K562 (cell line): Measurements from ENCODE around the gene DNAJB12. TPM values are rescaled to one million over a fixed set of nuclear protein-coding genes. Genes with fewer than 3 reads are reported as not detected.

Source experiments
- ATAC-seq: fragments of 200-7000 bp; cut with Tn5 transposase; 3 replicates; pipeline ENCODE4 v1.9.1; 2020; ENCODE audit warnings: moderate library complexity
- BruUV-seq: library from RNA; stranded (reverse); fragments of 400-500 nt; replicated peaks from 2 replicates; lab custom pipeline; 2021; lab: Mats Ljungman, UMichigan
- CTCF ChIA-PET: fragments of 300-600 bp; formaldehyde crosslinking; extraction: SDS; loops from one replicate; lab custom pipeline; 2021; ENCODE audit warnings: low intra/inter-chr PET ratio; lab: Yijun Ruan, JAX
- POLR2A ChIA-PET: fragments of 300-600, 350-650 bp; sonication (Branson Sonifier 250); formaldehyde crosslinking; extraction: SDS; loops from one replicate; lab custom pipeline; 2021; ENCODE audit warnings: antibody characterized with exemption, inconsistent platforms; lab: Yijun Ruan, JAX
- DNase-seq, 4 experiments: peaks; one replicate each; pipeline versions ENCODE4 v3.0.0 to v3.0.0-alpha.2; 2011 to 2018; ENCODE audit warnings: low spot score in 3 of 4, mixed read lengths in 3 of 4; ENCODE audit errors: extremely low read depth in 1 of 4
- FAIRE-seq: peaks from 2 replicates; lab custom pipeline; 2011; peaks lifted over from hg19 to GRCh38; lab: Jason Lieb, UNC
- H2AFZ ChIP-seq: 2 replicates; pipeline ENCODE4 v1.6.0; 2011; ENCODE audit warnings: low read depth, low read length, control low read depth, inconsistent platforms
- H3K27ac ChIP-seq: fragments of 200-600 bp; 3 replicates; pipeline ENCODE4 v1.8.0; 2011; ENCODE audit warnings: low read depth, mild to moderate bottlenecking, control low read depth, inconsistent platforms, low read length, moderate library complexity, mixed read lengths; ENCODE audit errors: extremely low read depth
- H3K27me3 ChIP-seq, 2 experiments: fragments of 300-600 bp in 1 of 2; 2 replicates in 1 of 2; 3 replicates in 1 of 2; pipeline versions ENCODE4 v1.6.0 to v1.8.0; 2011; ENCODE audit warnings: inconsistent platforms in 2 of 2, low read length in 2 of 2, mild to moderate bottlenecking in 1 of 2, mixed read lengths in 1 of 2, moderate library complexity in 1 of 2; ENCODE audit not compliant: control insufficient read depth in 2 of 2, insufficient read depth in 2 of 2
- H3K36me3 ChIP-seq: fragments of 300-600 bp; 3 replicates; pipeline ENCODE4 v1.8.0; 2011; ENCODE audit warnings: mild to moderate bottlenecking, low read length, inconsistent platforms; ENCODE audit not compliant: control insufficient read depth, insufficient read depth
- H3K4me1 ChIP-seq, 2 experiments: fragments of 200-600 bp in 1 of 2; replicated peaks in 1 of 2; 2 replicates in 1 of 2; 3 replicates in 1 of 2; pipeline versions ENCODE4 v1.5.1 to v1.8.0; 2011; ENCODE audit warnings: inconsistent platforms in 2 of 2, low read length in 2 of 2, mild to moderate bottlenecking in 1 of 2, mixed read lengths in 1 of 2, moderate library complexity in 1 of 2; ENCODE audit not compliant: control insufficient read depth in 2 of 2, insufficient read depth in 2 of 2
- H3K4me2 ChIP-seq: 2 replicates; pipeline ENCODE4 v1.6.1; 2011; ENCODE audit warnings: low read length, control low read depth, inconsistent platforms, mixed read lengths; ENCODE audit not compliant: insufficient read depth
- H3K4me3 ChIP-seq: fragments of 200-600 bp; sonication (generic), shearing (Covaris generic); 2 replicates; pipeline ENCODE4 v1.5.1; 2016; ENCODE audit warnings: control low read depth, inconsistent platforms
- H3K79me2 ChIP-seq: fragments of 200-600 bp; 3 replicates; pipeline ENCODE4 v1.8.0; 2011; ENCODE audit warnings: low read length, inconsistent platforms; ENCODE audit not compliant: control insufficient read depth, insufficient read depth
- H3K9ac ChIP-seq, 2 experiments: 2 replicates each; pipeline versions ENCODE4 v1.6.0 to v1.6.1; 2011; ENCODE audit warnings: low read depth in 2 of 2, low read length in 2 of 2, control low read depth in 1 of 2, inconsistent platforms in 1 of 2, mild to moderate bottlenecking in 1 of 2, mixed read lengths in 1 of 2; ENCODE audit not compliant: insufficient read depth in 1 of 2
- H3K9me1 ChIP-seq: one replicate; pipeline ENCODE4 v1.6.0; 2011; ENCODE audit warnings: inconsistent platforms, mild to moderate bottlenecking, low read length, moderate library complexity; ENCODE audit not compliant: control insufficient read depth, insufficient read depth
- H3K9me3 ChIP-seq: replicated peaks from 2 replicates; pipeline ENCODE4 v1.5.1; 2011; ENCODE audit warnings: low read depth, low read length, inconsistent platforms; ENCODE audit not compliant: control insufficient read depth, insufficient read depth
- H4K20me1 ChIP-seq: replicated peaks from 2 replicates; pipeline ENCODE4 v1.6.1; 2011; ENCODE audit warnings: low read length, inconsistent platforms, mixed read lengths; ENCODE audit not compliant: control insufficient read depth, insufficient read depth
- BCL6 ChIP-seq: fragments of 250-450 bp; sonication (Bioruptor Pico); IDR thresholded peaks from 2 replicates; pipeline ENCODE4 v1.4.0; 2020
- CLOCK ChIP-seq: fragments of 250-450 bp; sonication (Bioruptor Pico); IDR thresholded peaks from 2 replicates; pipeline ENCODE4 v1.4.0; 2020; ENCODE audit warnings: mild to moderate bottlenecking, moderate library complexity, borderline replicate concordance
- ELF2 ChIP-seq: fragments of 250-450 bp; sonication (Bioruptor Pico); IDR thresholded peaks from 2 replicates; pipeline ENCODE4 v1.5.0; 2021; ENCODE audit warnings: mild to moderate bottlenecking
- HMG20A ChIP-seq: fragments of 450-650 bp; formaldehyde crosslinking; conservative IDR thresholded peaks from 2 replicates; pipeline ENCODE4 v1.4.0; 2020; ENCODE audit warnings: mild to moderate bottlenecking, mixed read lengths
- HMGXB4 ChIP-seq: sonication (generic); formaldehyde crosslinking; IDR thresholded peaks from 2 replicates; pipeline ENCODE4 v1.8.1; 2023; ENCODE audit warnings: mild to moderate bottlenecking, missing genetic modification reagents
- KAT2B ChIP-seq: IDR thresholded peaks from one replicate; pipeline ENCODE4 v1.6.1; 2012; ENCODE audit warnings: low read depth, mild to moderate bottlenecking, control low read depth, inconsistent platforms, low read length, moderate library complexity
- PBX2 ChIP-seq, 2 experiments: IDR thresholded peaks in 1 of 2; conservative IDR thresholded peaks in 1 of 2; 2 replicates each; pipeline ENCODE4 v1.6.1; 2016; ENCODE audit warnings: low read depth in 2 of 2, mild to moderate bottlenecking in 1 of 2, missing compliant biosample characterization in 1 of 2, missing genetic modification characterization in 1 of 2, moderate library complexity in 1 of 2
- POLR2AphosphoS2 ChIP-seq: IDR thresholded peaks from 2 replicates; pipeline ENCODE4 v1.6.1; 2012; ENCODE audit warnings: low read length, improper control_type of control experiment
- RBM15 ChIP-seq: fragments of 200-400 bp; formaldehyde crosslinking; IDR thresholded peaks from 2 replicates; pipeline ENCODE4 v1.6.1; 2018; ENCODE audit warnings: mild to moderate bottlenecking, low read length, moderate library complexity; ENCODE audit not compliant: insufficient read depth
- TEAD2 ChIP-seq: fragments of 450-650 bp; IDR thresholded peaks from 2 replicates; pipeline ENCODE4 v1.6.1; 2016; ENCODE audit warnings: missing genetic modification characterization, control low read depth, missing compliant biosample characterization
- XRCC4 ChIP-seq: IDR thresholded peaks from one replicate; pipeline ENCODE4 v1.6.1; 2011; ENCODE audit not compliant: insufficient read depth, insufficient read length; ENCODE audit errors: extremely low read depth
- ZNF217 ChIP-seq: sonication (generic); formaldehyde crosslinking; IDR thresholded peaks from 2 replicates; pipeline ENCODE4 v1.8.0; 2022; ENCODE audit warnings: mild to moderate bottlenecking, missing genetic modification reagents
- ZNF589 ChIP-seq: fragments of 200-800 bp; sonication (Bioruptor generic); IDR thresholded peaks from 2 replicates; pipeline ENCODE4 v1.6.1; 2016; ENCODE audit warnings: low read depth, missing genetic modification characterization, missing compliant biosample characterization
- WGBS: fragments of 100-300 bp; shearing (Covaris generic); methylation state at CpG from one replicate; pipeline ENCODE4 v1.1.6; 2016; ENCODE audit warnings: low coverage, mixed read lengths; ENCODE audit not compliant: insufficient coverage; ENCODE audit errors: missing lambda C conversion rate; 5-methylcytosine and 5-hydroxymethylcytosine counted together
- in situ Hi-C: fragments of 300-500 bp; cut with MboI; formaldehyde crosslinking; loops from 4 replicates; pipeline ENCODE4 v1.15.0; 2018; ENCODE audit warnings: inconsistent platforms, mixed read lengths
- intact Hi-C: fragments of 100-400 bp; cut with micrococcal nuclease; formaldehyde crosslinking; loops from 2 replicates; pipeline ENCODE4 v1.14.2; 2022
- polyA plus RNA-seq, 8 experiments: library from polyadenylated mRNA; depleted of rRNA in 4 of 8; stranded (reverse) in 5 of 8; unstranded in 3 of 8; fragments of >200 nt; fragmentation: Nextera tagmentation in 2 of 8; fragmentation: Illumina TruSeq in 1 of 8; extraction: Ambion mirVana in 2 of 8; extraction: Trizol in 1 of 8; gene quantifications; 2 replicates each; pipeline versions ENCODE4 v1.2.1 to v1.2.3, GENCODE V29; 2011 to 2014; ENCODE audit warnings: inconsistent platforms in 1 of 8, missing spikeins in 1 of 8
- total RNA-seq, 7 experiments: library from RNA; depleted of rRNA in 6 of 7; stranded (reverse); fragments of >200 nt in 6 of 7; fragmentation: Illumina TruSeq in 2 of 7; extraction: Trizol in 2 of 7; gene quantifications; 2 replicates each; pipeline versions ENCODE4 v1.2.1 to v1.2.3, GENCODE V29; 2011 to 2021; ENCODE audit warnings: low replicate concordance in 1 of 7
- TF ChIP-seq, protein P1 (sequence below): fragments of 250-450 bp; sonication (Bioruptor Pico); IDR thresholded peaks from 2 replicates; pipeline ENCODE4 v1.8.0; 2021; ENCODE audit warnings: moderate library complexity, mild to moderate bottlenecking, inconsistent platforms

Gene DNAJB12
- total and polyA plus RNA-seq, 9 of the 15 experiments (the other 6 are each of a cell fraction or from before 2014, with no cell fraction given): 3.5 to 31.5 (median 20.3) TPM

DNA sequence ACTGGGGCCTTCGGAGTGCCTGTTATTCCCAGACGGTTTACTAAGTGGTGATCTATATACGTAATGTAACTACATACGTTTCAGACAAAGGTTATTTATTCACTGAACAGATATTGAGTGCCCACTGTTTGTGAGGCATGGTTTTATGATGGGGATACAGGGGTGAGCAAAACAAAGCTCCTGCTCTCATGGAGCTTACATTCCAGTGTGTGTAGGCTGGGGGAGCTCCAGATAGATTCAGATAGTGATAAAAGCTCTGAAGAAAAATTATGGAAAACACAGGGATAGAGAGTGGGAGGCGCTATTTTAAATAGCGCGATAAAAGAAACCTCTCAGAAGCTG lies 466 bp upstream of the DNAJB12 start (continued):
- TF ChIP-seq PBX2 (CRISPR knock-in tag; IDR thresholded peaks at IDR 0.05; ENCODE audit: low read depth) (no peak), PBX2 (tag; conservative IDR thresholded peaks at IDR 0.05; ENCODE audit: low read depth) (0 out of 2 replicates have a peak, but pooled peaks have one; percentile 3), POLR2AphosphoS2 (no peak), ZNF217 (no peak), BCL6 (CRISPR knock-in tag) (no peak)

- DNase-seq: peak; percentile 57 to 75 (median 65)
- Histone ChIP-seq H3K27ac (peak overlapping the region; percentile 99), H3K4me1 (peaks cover 12 to 15% of the 10 kb centered on the region in 2 experiments), H3K9ac (peak overlapping the region; percentile 95 to 98), H3K27me3 (no peaks in the 10 kb centered on the region), H2AFZ (peak overlapping the region; percentile 100), H3K79me2 (peaks cover 41% of the 10 kb centered on the region), H3K9me3 (no peaks in the 10 kb centered on the region), H3K36me3 (peaks cover 45% of the 10 kb centered on the region), H3K9me1 (no peaks in the 10 kb centered on the region), H4K20me1 (no peaks in the 10 kb centered on the region; the same call in 1 of the 2 replicates), H3K4me2 (peak overlapping the region; percentile 98), H3K4me3 (peak overlapping the region; percentile 94)
- no peak for FAIRE-seq
- WGBS: 0% methylated on average over 23 of the region's 23 CpGs
- TSS peak; percentile 56 for BruUV-seq
- peak; percentile 67 for ATAC-seq
- POLR2A ChIA-PET: interaction anchor here (1.0 to 6.6 kb wide), 4 partner anchors 10 to 485 kb away, joined by 3 to 57 read pairs (median 5); no protein-coding TSS in a partner anchor
- CTCF ChIA-PET: interaction anchor here (0.8 kb wide), 1 partner anchor 17 kb away, joined by 3 read pairs; no protein-coding TSS in a partner anchor
- intact Hi-C loops (no loop called here), in situ Hi-C loops (no loop called here)
- no peak for TF ChIP-seq ELF2 (CRISPR knock-in tag)
- no peak for TF ChIP-seq CLOCK (CRISPR knock-in tag)
- no peak for TF ChIP-seq TEAD2 (tag)
- TF ChIP-seq HMGXB4 (CRISPR knock-in tag): peak; percentile 66; the same call in 1 of the 2 replicates
- TF ChIP-seq HMG20A: no peak
- no peak for TF ChIP-seq KAT2B
- TF ChIP-seq, protein P1, sequence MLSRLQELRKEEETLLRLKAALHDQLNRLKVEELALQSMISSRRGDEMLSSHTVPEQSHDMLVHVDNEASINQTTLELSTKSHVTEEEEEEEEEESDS (CRISPR knock-in tag): no peak
- no peak for TF ChIP-seq RBM15
- peak; percentile 58; the same call in 1 of the 2 replicates for TF ChIP-seq ZNF589 (CRISPR knock-in tag)
- no peak for TF ChIP-seq XRCC4
Observed at GRCh38 chr10:72353965-72354355, 759 bp downstream of the DNAJB12 start.
